Thyroid gland (tissue), 4 donors: Measurements from ENCODE around the gene HEXIM1.

Experiments used
- POLR2A ChIP-seq, 2 donors: fragments of 450-650 bp; IDR thresholded peaks; one replicate each; pipeline ENCODE4 v1.6.1; 2017; ENCODE audit warnings: antibody characterized with exemption in 2 of 2, mild to moderate bottlenecking in 2 of 2, moderate library complexity in 1 of 2
- TF ChIP-seq, protein P1 (sequence below), 6 experiments: fragments of 200-600 bp in 3 of 6; fragments of 450-650 bp in 3 of 6; sonication (generic) in 3 of 6; IDR thresholded peaks; one replicate each; pipeline ENCODE4 v1.5.1; 2016 to 2019; ENCODE audit warnings: antibody characterized with exemption in 6 of 6, mild to moderate bottlenecking in 2 of 6, inconsistent platforms in 1 of 6, moderate library complexity in 1 of 6

DNA sequence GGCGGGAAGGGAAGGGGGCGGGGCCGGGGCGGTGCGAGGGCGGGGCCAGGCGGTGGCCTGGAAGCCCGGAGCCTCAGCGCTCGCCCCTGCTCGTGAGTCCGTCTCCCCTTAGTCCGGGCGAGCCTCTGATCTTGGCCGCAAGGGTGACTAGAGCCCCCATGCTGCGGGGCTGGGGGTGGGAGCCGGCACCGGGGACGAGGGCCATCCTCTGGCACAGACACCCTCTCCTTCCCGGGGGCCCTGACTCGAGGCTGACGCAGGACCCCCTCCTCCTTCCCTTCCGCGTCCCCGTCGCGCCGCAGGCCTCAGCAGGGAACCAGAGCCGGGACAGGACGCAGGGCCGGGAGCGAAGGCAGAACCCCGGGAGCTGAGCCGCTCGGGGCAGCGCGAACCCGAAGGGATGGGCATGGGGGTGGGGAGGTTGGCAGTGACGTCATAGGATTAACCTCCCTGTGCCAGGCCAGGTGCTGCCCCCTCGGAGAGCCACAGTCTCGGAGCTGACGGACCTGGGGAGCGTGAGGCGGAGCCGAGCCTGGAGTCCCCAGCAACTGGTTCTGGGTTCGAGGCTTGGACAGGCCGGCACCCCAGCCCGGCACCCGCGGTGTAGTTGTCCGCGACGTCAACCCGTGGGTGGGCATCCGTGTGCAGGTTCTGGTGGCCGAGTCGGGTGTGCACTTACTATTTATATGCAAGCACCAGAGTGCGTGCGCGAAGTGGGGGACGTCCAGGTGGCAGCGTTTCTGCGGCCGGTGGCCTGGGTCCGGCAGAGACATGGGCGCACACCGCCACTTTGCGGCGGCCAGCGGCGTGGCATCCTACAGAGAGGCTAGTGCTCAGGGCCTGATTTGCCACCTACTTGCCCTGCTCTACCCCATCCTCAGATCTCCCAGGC, 15.5 kb upstream of the HEXIM1 start:
- TF ChIP-seq, protein P1, sequence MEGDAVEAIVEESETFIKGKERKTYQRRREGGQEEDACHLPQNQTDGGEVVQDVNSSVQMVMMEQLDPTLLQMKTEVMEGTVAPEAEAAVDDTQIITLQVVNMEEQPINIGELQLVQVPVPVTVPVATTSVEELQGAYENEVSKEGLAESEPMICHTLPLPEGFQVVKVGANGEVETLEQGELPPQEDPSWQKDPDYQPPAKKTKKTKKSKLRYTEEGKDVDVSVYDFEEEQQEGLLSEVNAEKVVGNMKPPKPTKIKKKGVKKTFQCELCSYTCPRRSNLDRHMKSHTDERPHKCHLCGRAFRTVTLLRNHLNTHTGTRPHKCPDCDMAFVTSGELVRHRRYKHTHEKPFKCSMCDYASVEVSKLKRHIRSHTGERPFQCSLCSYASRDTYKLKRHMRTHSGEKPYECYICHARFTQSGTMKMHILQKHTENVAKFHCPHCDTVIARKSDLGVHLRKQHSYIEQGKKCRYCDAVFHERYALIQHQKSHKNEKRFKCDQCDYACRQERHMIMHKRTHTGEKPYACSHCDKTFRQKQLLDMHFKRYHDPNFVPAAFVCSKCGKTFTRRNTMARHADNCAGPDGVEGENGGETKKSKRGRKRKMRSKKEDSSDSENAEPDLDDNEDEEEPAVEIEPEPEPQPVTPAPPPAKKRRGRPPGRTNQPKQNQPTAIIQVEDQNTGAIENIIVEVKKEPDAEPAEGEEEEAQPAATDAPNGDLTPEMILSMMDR (IDR thresholded peaks at IDR 0.05): peak; percentile 67 to 93 (median 80)
- peak; percentile 47 to 77 for TF ChIP-seq POLR2A (IDR thresholded peaks at IDR 0.05)
